ENCODE measurements around the gene MBIP.

MBIP gene

DNA sequence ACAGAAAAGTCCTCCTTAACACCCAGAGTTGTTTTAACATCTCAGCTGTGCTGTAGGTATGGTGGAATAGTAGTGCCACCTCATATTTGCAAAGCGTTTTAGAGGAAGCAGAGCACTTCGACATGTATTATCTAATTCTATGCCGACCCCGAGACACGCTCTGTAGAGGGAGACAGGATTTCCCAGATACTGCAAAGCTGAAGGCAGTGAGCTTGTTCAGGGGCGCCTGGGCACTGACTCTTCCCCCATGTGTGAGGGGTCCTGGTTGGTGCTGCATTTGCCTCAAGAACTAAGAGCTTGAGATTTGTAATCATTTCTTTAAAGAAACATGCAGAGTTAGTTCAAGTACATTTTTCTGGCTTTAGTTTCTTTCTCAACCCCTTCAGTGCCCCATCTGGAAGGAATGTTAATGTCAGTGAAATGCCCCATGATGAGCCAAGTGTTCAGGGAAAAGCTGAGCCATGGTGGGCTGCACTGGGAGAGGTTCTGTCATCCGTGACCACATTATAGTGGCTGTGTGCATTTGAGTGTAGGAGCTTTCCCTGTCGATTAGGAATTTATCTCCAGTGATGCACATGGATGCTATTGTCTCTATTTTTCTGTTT lies 66.3 kb downstream of the MBIP start:
- Histone ChIP-seq H3K4me1 (ENCODE audit: control insufficient read depth, insufficient read depth, low read length) (no peaks in the 10 kb centered on the region), H3K9me3 (ENCODE audit: control insufficient read depth, low read length) (no peaks in the 10 kb centered on the region), H3K9ac (ENCODE audit: low read length) (no peak overlapping the region), H3K36me3 (ENCODE audit: control insufficient read depth, insufficient read depth, low read length) (no peaks in the 10 kb centered on the region), H3K27me3 (ENCODE audit: control insufficient read depth, insufficient read depth, low read length) (peaks cover 7% of the 10 kb centered on the region), H3K4me3 (ENCODE audit: low read length) (no peak overlapping the region)

Data from mucosa of stomach (tissue), 1 donor.